Measurements from ENCODE around the gene CCL27.
A peak's percentile ranks its signal among the peaks of the same experiment; 100 is the strongest.
"Not testable (repeated sequence)": the region's sequence is repeated elsewhere in the genome, so short reads cannot be mapped to it uniquely, and the experiment has no call there.

Gene CCL27

DNA sequence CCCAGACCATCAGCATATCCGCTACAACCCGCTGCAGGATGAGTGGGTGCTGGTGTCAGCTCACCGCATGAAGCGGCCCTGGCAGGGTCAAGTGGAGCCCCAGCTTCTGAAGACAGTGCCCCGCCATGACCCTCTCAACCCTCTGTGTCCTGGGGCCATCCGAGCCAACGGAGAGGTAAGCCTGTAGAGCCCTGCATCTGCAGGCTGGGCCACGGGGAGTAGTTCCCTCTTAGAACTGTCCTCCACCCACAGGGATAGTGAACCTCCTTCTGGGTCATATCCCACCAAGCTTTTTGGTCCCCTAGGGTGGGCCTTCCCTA, 15.4 kb downstream of the CCL27 start:
- peak overlapping the region; percentile 54 for H3K4me3 ChIP-seq (ENCODE audit: low read depth, low read length)
- DNase-seq (ENCODE audit: low read depth): no peak
- in situ Hi-C loops (cut with HindIII; ENCODE audit: low sequenced_read_pairs): no loop called here
- TF ChIP-seq, protein P1, sequence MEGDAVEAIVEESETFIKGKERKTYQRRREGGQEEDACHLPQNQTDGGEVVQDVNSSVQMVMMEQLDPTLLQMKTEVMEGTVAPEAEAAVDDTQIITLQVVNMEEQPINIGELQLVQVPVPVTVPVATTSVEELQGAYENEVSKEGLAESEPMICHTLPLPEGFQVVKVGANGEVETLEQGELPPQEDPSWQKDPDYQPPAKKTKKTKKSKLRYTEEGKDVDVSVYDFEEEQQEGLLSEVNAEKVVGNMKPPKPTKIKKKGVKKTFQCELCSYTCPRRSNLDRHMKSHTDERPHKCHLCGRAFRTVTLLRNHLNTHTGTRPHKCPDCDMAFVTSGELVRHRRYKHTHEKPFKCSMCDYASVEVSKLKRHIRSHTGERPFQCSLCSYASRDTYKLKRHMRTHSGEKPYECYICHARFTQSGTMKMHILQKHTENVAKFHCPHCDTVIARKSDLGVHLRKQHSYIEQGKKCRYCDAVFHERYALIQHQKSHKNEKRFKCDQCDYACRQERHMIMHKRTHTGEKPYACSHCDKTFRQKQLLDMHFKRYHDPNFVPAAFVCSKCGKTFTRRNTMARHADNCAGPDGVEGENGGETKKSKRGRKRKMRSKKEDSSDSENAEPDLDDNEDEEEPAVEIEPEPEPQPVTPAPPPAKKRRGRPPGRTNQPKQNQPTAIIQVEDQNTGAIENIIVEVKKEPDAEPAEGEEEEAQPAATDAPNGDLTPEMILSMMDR (IDR thresholded peaks at IDR 0.05; ENCODE audit: low read depth, low read length, missing control alignments): no peak

DNA sequence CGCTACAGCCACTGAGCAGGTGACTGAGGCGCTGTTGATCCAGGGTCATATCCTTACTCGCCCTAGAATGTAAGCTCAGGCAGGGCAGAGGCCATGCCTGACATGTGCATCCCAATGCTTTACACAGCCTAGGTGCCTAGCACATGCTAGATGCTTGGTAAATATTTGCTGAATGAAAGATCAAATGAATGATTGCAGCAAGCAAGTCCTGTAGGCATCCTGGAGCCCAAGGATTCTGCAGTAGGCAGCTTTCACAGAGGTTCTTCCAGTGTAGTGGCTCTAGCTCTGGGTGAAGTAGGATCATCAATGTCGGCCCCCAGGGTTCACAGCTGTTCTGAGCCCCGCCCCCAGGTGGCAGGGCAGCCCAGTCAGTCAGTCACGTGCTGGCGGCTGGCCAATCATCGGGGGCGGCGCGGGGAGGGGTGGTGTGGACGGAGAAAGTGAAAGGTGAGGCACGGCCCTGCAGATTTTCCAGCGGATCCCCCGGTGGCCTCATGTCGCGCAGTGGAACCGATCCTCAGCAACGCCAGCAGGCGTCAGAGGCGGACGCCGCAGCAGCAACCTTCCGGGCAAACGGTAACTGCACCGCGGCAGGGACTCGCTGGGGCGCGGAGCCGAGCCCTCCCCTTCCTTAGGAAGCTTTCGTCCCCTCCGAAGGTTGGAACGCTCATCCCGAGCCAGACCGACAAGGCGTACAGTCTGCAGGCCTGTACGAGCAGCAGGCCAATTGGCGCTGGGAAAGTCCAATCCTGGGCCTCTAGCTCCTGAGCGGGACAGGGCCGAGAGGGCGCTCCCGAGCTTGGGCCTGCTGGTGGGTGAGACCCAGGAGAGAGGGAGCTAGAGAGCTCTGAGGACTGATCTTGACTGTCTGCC, 16.0 kb downstream of the CCL27 start, which contains the start of gene GALT:
Gene GALT (plus strand): TSS at position 465 of the 873 bp plus-strand sequence. CDS start 30 bp downstream, at position 495.
- in situ Hi-C loops (cut with HindIII; ENCODE audit: low sequenced_read_pairs): no loop called here
- peak within 1 kb of the TSS; percentile 54 for H3K4me3 ChIP-seq (ENCODE audit: low read depth, low read length)
- peak; percentile 23 for DNase-seq (ENCODE audit: low read depth)
- TF ChIP-seq, protein P1 (IDR thresholded peaks at IDR 0.05; ENCODE audit: low read depth, low read length, missing control alignments): peak; percentile 67

DNA sequence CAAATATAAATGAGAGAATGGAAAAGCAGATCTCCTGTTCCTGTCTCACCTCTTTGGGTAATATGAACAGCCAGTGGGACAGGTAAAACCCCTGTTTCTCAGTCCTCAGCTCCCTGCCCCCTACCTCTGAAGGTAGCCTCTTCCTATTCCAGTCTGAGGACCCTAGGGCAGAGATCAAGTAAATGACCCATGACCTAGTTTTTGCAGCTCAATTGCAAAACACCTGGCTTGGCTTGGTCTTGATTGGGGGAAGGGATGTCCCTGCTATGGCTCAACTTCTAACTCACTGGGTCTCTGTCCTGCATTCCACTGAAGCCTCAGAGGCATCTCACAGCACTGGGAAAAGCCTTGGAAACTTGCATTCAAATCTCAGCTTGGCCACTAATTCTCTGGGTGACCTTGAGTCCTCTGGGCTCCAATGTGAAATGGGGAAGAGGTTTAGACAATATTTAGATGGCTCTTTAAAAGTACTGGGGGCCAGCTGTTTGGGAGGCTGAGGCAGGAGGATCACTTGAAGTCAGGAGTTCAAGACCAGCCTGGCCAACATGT, 17.6 kb downstream of the CCL27 start:
- H3K4me3 ChIP-seq (ENCODE audit: low read depth, low read length): no peak overlapping the region
- TF ChIP-seq, protein P1 (IDR thresholded peaks at IDR 0.05; ENCODE audit: low read depth, low read length, missing control alignments): no peak
- no peak for DNase-seq (ENCODE audit: low read depth)
- in situ Hi-C loops (cut with HindIII; ENCODE audit: low sequenced_read_pairs): no loop called here

DNA sequence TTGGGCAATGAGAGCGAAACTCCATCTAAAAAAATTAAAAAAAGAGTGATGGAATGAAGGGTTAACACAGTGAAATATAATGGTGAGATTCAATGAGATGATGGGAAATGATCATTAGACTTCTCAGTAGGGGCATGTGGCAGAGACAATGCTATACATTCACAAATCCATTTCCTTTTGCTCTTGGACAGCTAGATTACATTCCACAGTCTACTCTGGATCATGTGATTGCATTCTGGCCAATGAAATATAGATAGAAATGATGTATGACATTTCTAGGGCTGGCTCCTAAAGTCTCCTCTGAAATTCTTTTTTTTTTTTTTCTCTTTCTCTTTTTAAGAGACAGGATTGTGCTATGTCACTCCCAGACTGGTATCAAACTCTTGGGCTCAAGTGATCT, 19.8 kb downstream of the CCL27 start:
- no peak overlapping the region for H3K4me3 ChIP-seq (ENCODE audit: low read depth, low read length)
- TF ChIP-seq, protein P1 (IDR thresholded peaks at IDR 0.05; ENCODE audit: low read depth, low read length, missing control alignments): no peak
- in situ Hi-C loops (cut with HindIII; ENCODE audit: low sequenced_read_pairs): no loop called here
- DNase-seq (ENCODE audit: low read depth): no peak

DNA sequence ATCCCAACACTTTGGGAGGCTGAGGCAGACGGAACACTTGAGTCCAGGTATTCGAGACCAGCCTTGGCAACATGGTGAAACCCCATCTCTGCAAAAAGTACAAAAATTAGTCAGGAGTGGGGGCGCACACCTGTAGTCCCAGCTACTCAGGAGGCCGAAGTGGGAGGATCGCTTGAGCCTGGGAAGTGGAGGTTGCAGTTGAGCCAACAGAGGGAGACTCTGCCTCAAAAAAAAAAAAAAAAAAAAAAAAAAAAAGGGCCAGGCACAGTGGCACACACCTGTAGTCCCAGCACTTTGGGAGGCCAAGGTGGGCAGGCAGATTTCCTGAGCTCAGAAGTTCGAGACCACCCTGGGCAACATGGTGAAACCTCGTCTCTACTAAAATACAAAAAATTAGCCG, 23.1 kb downstream of the CCL27 start:
- H3K4me3 ChIP-seq (ENCODE audit: low read depth, low read length); in situ Hi-C loops (cut with HindIII; ENCODE audit: low sequenced_read_pairs); DNase-seq (ENCODE audit: low read depth): not testable (repeated sequence)

DNA sequence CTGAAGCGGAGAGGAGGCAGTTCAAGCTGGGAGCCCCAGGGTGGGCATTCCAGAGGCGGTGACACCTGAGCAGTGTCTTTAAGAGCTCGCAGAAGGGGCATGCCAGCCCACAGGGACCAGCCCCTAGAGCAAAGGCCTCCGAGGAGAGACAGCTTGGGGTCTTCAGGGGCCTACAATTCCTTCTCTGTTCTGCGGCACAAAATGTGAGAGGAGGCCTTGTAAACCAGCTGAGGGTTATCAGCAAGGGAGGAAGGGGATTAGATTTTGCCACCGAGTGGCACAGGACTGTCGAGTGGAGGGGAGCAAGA, 24.4 kb downstream of the CCL27 start:
- in situ Hi-C loops (cut with HindIII; ENCODE audit: low sequenced_read_pairs): no loop called here
- no peak for DNase-seq (ENCODE audit: low read depth)
- peak overlapping the region; percentile 66 for H3K4me3 ChIP-seq (ENCODE audit: low read depth, low read length)
- TF ChIP-seq, protein P1 (IDR thresholded peaks at IDR 0.05; ENCODE audit: low read depth, low read length, missing control alignments): no peak

Measured in astrocyte of the cerebellum (primary cell).